A673 (cell line): Measurements from ENCODE around the gene WDR46.

Source experiments
- CTCF ChIP-seq: fragments of 300-800, 200-600 bp; sonication (generic); conservative IDR thresholded peaks from 2 replicates; pipeline ENCODE4 v1.5.1; 2017; ENCODE audit warnings: low read depth, mild to moderate bottlenecking, antibody characterized with exemption, low read length, moderate library complexity, mixed read lengths
- EZH2 ChIP-seq: fragments of 200-600 bp; sonication (generic); IDR thresholded peaks from 2 replicates; pipeline ENCODE4 v1.6.1; 2017; ENCODE audit warnings: borderline replicate concordance, low read depth, mild to moderate bottlenecking, mixed read lengths, antibody characterized with exemption, low read length; ENCODE audit not compliant: poor library complexity, severe bottlenecking

GRCh38 chr6:33278810-33279209, 10.2 kb downstream of the WDR46 start:
- TF ChIP-seq CTCF (no peak), EZH2 (no peak)
